Measurements from ENCODE around the gene IMMP2L. TPM values are rescaled to one million over a fixed set of nuclear protein-coding genes. Genes with fewer than 3 reads are reported as not detected.

Gene IMMP2L
- total RNA-seq, 1 experiment from 2014 or later = 8.8 TPM

DNA sequence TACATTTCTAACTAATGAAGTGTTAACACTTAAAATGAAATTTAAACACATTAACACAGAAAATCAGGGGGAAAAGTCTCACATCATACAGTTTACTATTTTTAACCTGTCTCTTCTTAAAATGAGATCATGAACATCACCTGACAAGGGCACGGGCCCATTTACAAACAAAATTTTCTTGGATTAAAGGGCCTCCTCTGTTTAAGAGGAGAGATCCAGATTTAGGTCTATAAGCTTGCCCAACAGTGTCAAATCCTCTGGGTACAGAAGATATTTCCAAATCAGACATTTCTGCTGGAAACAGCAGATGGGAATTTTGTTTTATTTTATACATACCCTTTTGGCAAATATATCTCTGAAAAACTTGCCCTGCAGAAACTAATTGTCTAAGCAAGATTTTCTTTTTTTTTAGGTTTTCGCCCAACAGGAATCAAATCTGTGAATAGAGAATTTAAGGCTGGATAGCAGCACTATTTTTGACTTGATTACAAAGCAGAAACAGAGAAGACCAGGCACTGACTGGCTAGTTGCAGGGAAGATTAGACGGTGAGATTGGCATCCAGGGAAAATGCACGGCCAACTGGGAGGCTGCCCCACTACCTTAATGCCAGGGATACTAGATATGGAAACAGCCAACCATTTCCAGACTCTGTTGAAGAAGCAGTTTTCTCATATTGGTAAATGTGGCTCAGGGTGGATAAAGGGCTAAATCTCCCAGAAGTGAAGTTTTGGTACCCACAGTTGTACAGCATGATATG, 298.0 kb downstream of the IMMP2L start:
- no peaks in the 10 kb centered on the region for H3K36me3 ChIP-seq (ENCODE audit: control insufficient read depth, insufficient read depth, low read length)
- BruUV-seq (replicated peaks) = no TSS peak
- no peak for DNase-seq (ENCODE audit: low read depth, low spot score)
- TF ChIP-seq POLR2AphosphoS5 (IDR thresholded peaks at IDR 0.05; ENCODE audit: low read depth, low read length) (no peak), SIN3A (IDR thresholded peaks at IDR 0.05; ENCODE audit: borderline replicate concordance, insufficient read depth, low read depth, low read length) (no peak), TCF7L2 (IDR thresholded peaks at IDR 0.05; ENCODE audit: low read depth, low read length) (no peak)
- TF ChIP-seq, protein P1, sequence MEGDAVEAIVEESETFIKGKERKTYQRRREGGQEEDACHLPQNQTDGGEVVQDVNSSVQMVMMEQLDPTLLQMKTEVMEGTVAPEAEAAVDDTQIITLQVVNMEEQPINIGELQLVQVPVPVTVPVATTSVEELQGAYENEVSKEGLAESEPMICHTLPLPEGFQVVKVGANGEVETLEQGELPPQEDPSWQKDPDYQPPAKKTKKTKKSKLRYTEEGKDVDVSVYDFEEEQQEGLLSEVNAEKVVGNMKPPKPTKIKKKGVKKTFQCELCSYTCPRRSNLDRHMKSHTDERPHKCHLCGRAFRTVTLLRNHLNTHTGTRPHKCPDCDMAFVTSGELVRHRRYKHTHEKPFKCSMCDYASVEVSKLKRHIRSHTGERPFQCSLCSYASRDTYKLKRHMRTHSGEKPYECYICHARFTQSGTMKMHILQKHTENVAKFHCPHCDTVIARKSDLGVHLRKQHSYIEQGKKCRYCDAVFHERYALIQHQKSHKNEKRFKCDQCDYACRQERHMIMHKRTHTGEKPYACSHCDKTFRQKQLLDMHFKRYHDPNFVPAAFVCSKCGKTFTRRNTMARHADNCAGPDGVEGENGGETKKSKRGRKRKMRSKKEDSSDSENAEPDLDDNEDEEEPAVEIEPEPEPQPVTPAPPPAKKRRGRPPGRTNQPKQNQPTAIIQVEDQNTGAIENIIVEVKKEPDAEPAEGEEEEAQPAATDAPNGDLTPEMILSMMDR (IDR thresholded peaks at IDR 0.05) = no peak
- TF ChIP-seq, protein P2, sequence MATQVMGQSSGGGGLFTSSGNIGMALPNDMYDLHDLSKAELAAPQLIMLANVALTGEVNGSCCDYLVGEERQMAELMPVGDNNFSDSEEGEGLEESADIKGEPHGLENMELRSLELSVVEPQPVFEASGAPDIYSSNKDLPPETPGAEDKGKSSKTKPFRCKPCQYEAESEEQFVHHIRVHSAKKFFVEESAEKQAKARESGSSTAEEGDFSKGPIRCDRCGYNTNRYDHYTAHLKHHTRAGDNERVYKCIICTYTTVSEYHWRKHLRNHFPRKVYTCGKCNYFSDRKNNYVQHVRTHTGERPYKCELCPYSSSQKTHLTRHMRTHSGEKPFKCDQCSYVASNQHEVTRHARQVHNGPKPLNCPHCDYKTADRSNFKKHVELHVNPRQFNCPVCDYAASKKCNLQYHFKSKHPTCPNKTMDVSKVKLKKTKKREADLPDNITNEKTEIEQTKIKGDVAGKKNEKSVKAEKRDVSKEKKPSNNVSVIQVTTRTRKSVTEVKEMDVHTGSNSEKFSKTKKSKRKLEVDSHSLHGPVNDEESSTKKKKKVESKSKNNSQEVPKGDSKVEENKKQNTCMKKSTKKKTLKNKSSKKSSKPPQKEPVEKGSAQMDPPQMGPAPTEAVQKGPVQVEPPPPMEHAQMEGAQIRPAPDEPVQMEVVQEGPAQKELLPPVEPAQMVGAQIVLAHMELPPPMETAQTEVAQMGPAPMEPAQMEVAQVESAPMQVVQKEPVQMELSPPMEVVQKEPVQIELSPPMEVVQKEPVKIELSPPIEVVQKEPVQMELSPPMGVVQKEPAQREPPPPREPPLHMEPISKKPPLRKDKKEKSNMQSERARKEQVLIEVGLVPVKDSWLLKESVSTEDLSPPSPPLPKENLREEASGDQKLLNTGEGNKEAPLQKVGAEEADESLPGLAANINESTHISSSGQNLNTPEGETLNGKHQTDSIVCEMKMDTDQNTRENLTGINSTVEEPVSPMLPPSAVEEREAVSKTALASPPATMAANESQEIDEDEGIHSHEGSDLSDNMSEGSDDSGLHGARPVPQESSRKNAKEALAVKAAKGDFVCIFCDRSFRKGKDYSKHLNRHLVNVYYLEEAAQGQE (IDR thresholded peaks at IDR 0.05; ENCODE audit: insufficient read depth in 1 of 2, low read depth in 2 of 2, low read length in 1 of 2) = no peak
- in situ Hi-C loops (cut with HindIII; ENCODE audit: low pct_unique_long_range_greater_than_20kb, low sequenced_read_pairs) (no loop called here), intact Hi-C loops (cut with micrococcal nuclease; ENCODE audit: unreplicated experiment) (no loop called here)
- CTCF ChIA-PET = no interaction called here
- H3K4me1 ChIP-seq (ENCODE audit: control insufficient read depth, insufficient read depth, low read length) = no peaks in the 10 kb centered on the region
- H3K27me3 ChIP-seq (ENCODE audit: control insufficient read depth, insufficient read depth, low read length) = no peaks in the 10 kb centered on the region
- H3K27ac ChIP-seq (ENCODE audit: low read length) = no peak overlapping the region
- no peaks in the 10 kb centered on the region for H3K9me3 ChIP-seq (ENCODE audit: control insufficient read depth, insufficient read depth, low read depth, low read length)
- ATAC-seq = no peak
- H3K4me3 ChIP-seq (ENCODE audit: low read depth in 2 of 2, low read length in 2 of 2) = no peak overlapping the region
- POLR2A ChIA-PET = no interaction called here

DNA sequence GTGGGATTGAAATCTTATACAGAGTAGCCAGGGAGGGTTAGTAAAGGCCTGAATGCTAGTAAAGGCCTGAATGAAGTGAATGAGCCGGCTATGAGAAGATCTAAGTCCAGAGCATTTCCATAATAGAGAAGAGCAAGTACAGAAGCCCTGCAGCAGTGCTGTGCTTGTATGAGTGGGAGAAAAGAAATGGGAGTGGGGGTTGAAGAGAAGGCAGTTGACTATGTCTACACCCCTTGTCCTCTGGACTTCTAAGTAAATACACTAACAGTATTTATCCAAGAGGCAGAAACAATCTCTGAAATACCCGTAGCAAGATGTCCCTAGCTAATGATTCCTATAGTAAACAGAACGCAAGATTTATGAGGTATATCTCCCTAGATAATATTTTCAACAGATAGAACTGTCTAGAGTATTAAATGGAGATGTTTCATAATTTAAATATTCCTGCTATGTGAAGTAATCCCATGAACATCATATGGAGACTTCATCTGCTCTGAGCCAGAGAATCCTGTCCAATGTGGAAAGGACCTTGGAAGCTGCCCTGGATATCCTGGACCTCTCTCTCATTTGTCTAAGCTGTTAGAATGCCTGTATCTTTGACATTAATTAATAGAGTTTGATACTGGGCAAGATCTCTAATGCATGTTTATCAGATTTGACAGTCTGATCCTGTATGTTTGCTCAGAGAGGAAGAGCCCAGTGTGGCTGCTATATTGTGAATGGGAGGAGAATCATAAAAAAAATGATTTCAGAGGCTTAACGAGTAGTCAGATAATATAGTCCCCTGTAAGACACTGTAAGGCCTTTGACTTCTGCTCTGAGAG, 299.8 kb downstream of the IMMP2L start:
- no peak overlapping the region for H3K27ac ChIP-seq (ENCODE audit: low read length)
- H3K9me3 ChIP-seq (ENCODE audit: control insufficient read depth, insufficient read depth, low read depth, low read length) = no peaks in the 10 kb centered on the region
- no peaks in the 10 kb centered on the region for H3K27me3 ChIP-seq (ENCODE audit: control insufficient read depth, insufficient read depth, low read length)
- H3K4me1 ChIP-seq (ENCODE audit: control insufficient read depth, insufficient read depth, low read length) = no peaks in the 10 kb centered on the region
- H3K36me3 ChIP-seq (ENCODE audit: control insufficient read depth, insufficient read depth, low read length) = no peaks in the 10 kb centered on the region
- TF ChIP-seq SIN3A (IDR thresholded peaks at IDR 0.05; ENCODE audit: borderline replicate concordance, insufficient read depth, low read depth, low read length) = no peak
- no peak for TF ChIP-seq TCF7L2 (IDR thresholded peaks at IDR 0.05; ENCODE audit: low read depth, low read length)
- no peak for TF ChIP-seq POLR2AphosphoS5 (IDR thresholded peaks at IDR 0.05; ENCODE audit: low read depth, low read length)
- TF ChIP-seq, protein P1 (IDR thresholded peaks at IDR 0.05) = no peak
- TF ChIP-seq, protein P2 (IDR thresholded peaks at IDR 0.05; ENCODE audit: insufficient read depth in 1 of 2, low read depth in 2 of 2, low read length in 1 of 2) = no peak
- no peak overlapping the region for H3K4me3 ChIP-seq (ENCODE audit: low read depth in 2 of 2, low read length in 2 of 2)
- DNase-seq (ENCODE audit: low read depth, low spot score) (no peak), ATAC-seq (no peak)
- POLR2A ChIA-PET = no interaction called here
- intact Hi-C loops (cut with micrococcal nuclease; ENCODE audit: unreplicated experiment) = no loop called here
- CTCF ChIA-PET = interaction anchor here (0.7 kb wide), 1 partner anchor 73 kb away, joined by 5 read pairs; no protein-coding TSS in a partner anchor
- BruUV-seq (replicated peaks) = no TSS peak
- in situ Hi-C loops (cut with HindIII; ENCODE audit: low pct_unique_long_range_greater_than_20kb, low sequenced_read_pairs) = no loop called here
